OCI-LY7 (cell line): Measurements from ENCODE around the gene FAM193A. TPM values are rescaled to one million over a fixed set of nuclear protein-coding genes. Genes with fewer than 3 reads are reported as not detected.

Experiments used
- BruUV-seq: library from RNA; stranded (reverse); fragments of 400-500 nt; replicated peaks from 2 replicates; lab custom pipeline; 2021; lab: Mats Ljungman, UMichigan
- CTCF ChIA-PET: fragments of 300-600 bp; sonication (Branson Sonifier 250); formaldehyde crosslinking; loops from one replicate; lab custom pipeline; 2022; ENCODE audit warnings: antibody characterized with exemption; ENCODE audit not compliant: unreplicated experiment; lab: Charles Lee
- POLR2A ChIA-PET: fragments of 300-600 bp; sonication (Branson Sonifier 250); formaldehyde crosslinking; loops from one replicate; lab custom pipeline; 2022; ENCODE audit warnings: antibody characterized with exemption; lab: Charles Lee
- DNase-seq: peaks from one replicate; pipeline ENCODE4 v3.0.0-alpha.2; 2015; ENCODE audit warnings: low spot score
- H2AFZ ChIP-seq: fragments of 200-600 bp; sonication (generic), shearing (Covaris generic); 2 replicates; pipeline ENCODE4 v1.6.1; 2014; ENCODE audit warnings: mild to moderate bottlenecking, antibody characterized with exemption, low read length, moderate library complexity
- H3K27ac ChIP-seq: fragments of 200-600 bp; sonication (generic); 2 replicates; pipeline ENCODE4 v1.5.1; 2014; ENCODE audit warnings: mixed run types, low read depth, mild to moderate bottlenecking, moderate library complexity, low read length, inconsistent platforms; ENCODE audit not compliant: poor library complexity, severe bottlenecking
- H3K36me3 ChIP-seq: fragments of 200-600 bp; sonication (generic); 2 replicates; pipeline ENCODE4 v1.6.1; 2014; ENCODE audit warnings: mild to moderate bottlenecking, antibody characterized with exemption, low read length, moderate library complexity, mixed read lengths; ENCODE audit not compliant: insufficient read depth
- H3K4me1 ChIP-seq: fragments of 200-600 bp; sonication (generic); 2 replicates; pipeline ENCODE4 v1.5.1; 2014; ENCODE audit warnings: mild to moderate bottlenecking, low read length; ENCODE audit not compliant: insufficient read depth, poor library complexity, severe bottlenecking
- H3K4me2 ChIP-seq: fragments of 200-600 bp; sonication (generic); 2 replicates; pipeline ENCODE4 v1.6.1; 2014; ENCODE audit warnings: mild to moderate bottlenecking, low read length
- H3K4me3 ChIP-seq: fragments of 200-600 bp; sonication (generic); 2 replicates; pipeline ENCODE4 v1.5.1; 2014; ENCODE audit warnings: mild to moderate bottlenecking, low read depth, low read length; ENCODE audit not compliant: poor library complexity, severe bottlenecking
- H3K79me2 ChIP-seq: fragments of 200-600 bp; sonication (generic); 2 replicates; pipeline ENCODE4 v1.6.1; 2016; ENCODE audit warnings: low read depth, mild to moderate bottlenecking, low read length, moderate library complexity, mixed read lengths; ENCODE audit not compliant: insufficient read depth
- H3K9me2 ChIP-seq: fragments of 200-600 bp; sonication (generic); 2 replicates; pipeline ENCODE4 v1.6.1; 2016; ENCODE audit warnings: mild to moderate bottlenecking, low read length, mixed read lengths; ENCODE audit not compliant: insufficient read depth
- H3K9me3 ChIP-seq: fragments of 200-600 bp; sonication (generic); 2 replicates; pipeline ENCODE4 v1.6.1; 2014; ENCODE audit warnings: mild to moderate bottlenecking, mixed run types, low read length, mixed read lengths
- H4K20me1 ChIP-seq: fragments of 200-600 bp; sonication (generic); 2 replicates; pipeline ENCODE4 v1.6.1; 2014; ENCODE audit warnings: mild to moderate bottlenecking, antibody characterized with exemption, low read length, moderate library complexity, mixed read lengths; ENCODE audit not compliant: insufficient read depth
- CTCF ChIP-seq: fragments of 200-600 bp; sonication (generic); conservative IDR thresholded peaks from 2 replicates; pipeline ENCODE4 v1.5.1; 2014; ENCODE audit warnings: mild to moderate bottlenecking, antibody characterized with exemption, low read length, moderate library complexity, mixed read lengths
- EZH2phosphoT487 ChIP-seq: fragments of 200-600 bp; sonication (generic); IDR thresholded peaks from 2 replicates; pipeline ENCODE4 v1.6.1; 2018; ENCODE audit warnings: low read depth, borderline replicate concordance, mild to moderate bottlenecking, mixed run types, antibody characterized with exemption, low read length, moderate library complexity, mixed read lengths
- intact Hi-C: fragments of 100-400 bp; cut with micrococcal nuclease; formaldehyde crosslinking; loops from one replicate; pipeline ENCODE4 v1.10.0; 2022; ENCODE audit not compliant: unreplicated experiment
- total RNA-seq, 2 experiments: library from RNA; depleted of rRNA in 1 of 2; stranded (reverse); fragments of >200 nt in 1 of 2; shearing (Covaris generic) in 1 of 2; gene quantifications; 2 replicates each; pipeline ENCODE4 v1.2.3, GENCODE V29; 2014 to 2022

The FAM193A gene
- total RNA-seq, 2 experiments from 2014 or later, result 17.8 to 36.7 TPM

GRCh38 chr4:2651998-2652397 is 115.6 kb downstream of the FAM193A start:
- Histone ChIP-seq H4K20me1 (no peaks in the 10 kb centered on the region), H2AFZ (no peak overlapping the region), H3K27ac (no peak overlapping the region), H3K79me2 (no peaks in the 10 kb centered on the region), H3K36me3 (peaks cover 43% of the 10 kb centered on the region), H3K4me3 (no peak overlapping the region), H3K4me1 (no peaks in the 10 kb centered on the region), H3K9me2 (no peaks in the 10 kb centered on the region), H3K4me2 (no peak overlapping the region), H3K9me3 (no peaks in the 10 kb centered on the region)
- no peak for TF ChIP-seq CTCF
- TF ChIP-seq EZH2phosphoT487, result no peak
- CTCF ChIA-PET, result no interaction called here
- no TSS peak for BruUV-seq
- no peak for DNase-seq
- POLR2A ChIA-PET, result no interaction called here
- intact Hi-C loops, result no loop called here

- Histone ChIP-seq H3K4me2 (no peak overlapping the region), H3K4me1 (no peaks in the 10 kb centered on the region), H3K9me2 (no peaks in the 10 kb centered on the region), H3K27ac (no peak overlapping the region), H3K9me3 (no peaks in the 10 kb centered on the region), H3K36me3 (peaks cover 38% of the 10 kb centered on the region), H4K20me1 (no peaks in the 10 kb centered on the region), H3K79me2 (no peaks in the 10 kb centered on the region), H3K4me3 (no peak overlapping the region), H2AFZ (no peak overlapping the region)
- CTCF ChIA-PET, result no interaction called here
- no TSS peak for BruUV-seq
- POLR2A ChIA-PET, result no interaction called here
- intact Hi-C loops, result no loop called here
- DNase-seq, result no peak
- no peak for TF ChIP-seq EZH2phosphoT487
- no peak for TF ChIP-seq CTCF
Measured at GRCh38 chr4:2652415-2653160, 116.1 kb downstream of the FAM193A start.

- POLR2A ChIA-PET, result no interaction called here
Measured at GRCh38 chr4:2660596-2661211, 124.3 kb downstream of the FAM193A start.

More at GRCh38 chr4:2660596-2661211, 124.3 kb downstream of the FAM193A start:
- no peak overlapping the region for H2AFZ ChIP-seq
- H3K9me2 ChIP-seq, result no peaks in the 10 kb centered on the region
- TF ChIP-seq CTCF (no peak), EZH2phosphoT487 (no peak)
- H3K9me3 ChIP-seq, result no peaks in the 10 kb centered on the region
- H3K79me2 ChIP-seq, result no peaks in the 10 kb centered on the region
- no peak overlapping the region for H3K27ac ChIP-seq
- CTCF ChIA-PET, result no interaction called here
- intact Hi-C loops, result loop anchor here (1.0 kb wide), 1 partner anchor 31 kb away; no protein-coding TSS in a partner anchor
- no peak overlapping the region for H3K4me2 ChIP-seq
- H3K4me1 ChIP-seq, result no peaks in the 10 kb centered on the region
- DNase-seq, result no peak
- H3K36me3 ChIP-seq, result peaks cover 61% of the 10 kb centered on the region
- no peak overlapping the region for H3K4me3 ChIP-seq
- no peaks in the 10 kb centered on the region for H4K20me1 ChIP-seq
- BruUV-seq, result no TSS peak
